ACHN (cell line): ENCODE results near the gene GAL3ST2.
A peak's percentile ranks its signal among the peaks of the same experiment; 100 is the strongest.
"Not testable (repeated sequence)": the region's sequence is repeated elsewhere in the genome, so short reads cannot be mapped to it uniquely, and the experiment has no call there.

Experiments used
- DNase-seq: peaks from one replicate; pipeline ENCODE4 v3.0.0-alpha.2; 2015
- in situ Hi-C: cut with HindIII; loops from 2 replicates; pipeline ENCODE4 v1.10.0; 2017; ENCODE audit warnings: low sequenced_read_pairs, low pct_ligation_motif_present, low pct_unique_long_range_greater_than_20kb

GAL3ST2 gene

GRCh38 chr2:241744028-241744754 lies 32.4 kb upstream of the GAL3ST2 start:
- no peak for DNase-seq
- in situ Hi-C loops, result no loop called here

- in situ Hi-C loops, result no loop called here
- no peak for DNase-seq
These were observed 31.3 kb upstream of the GAL3ST2 start for GRCh38 chr2:241745276-241745675.

GRCh38 chr2:241746084-241746483 lies 30.5 kb upstream of the GAL3ST2 start:
- no peak for DNase-seq
- in situ Hi-C loops, result no loop called here

- DNase-seq, result no peak
- in situ Hi-C loops, result no loop called here
These were observed 28.0 kb upstream of the GAL3ST2 start for GRCh38 chr2:241748468-241749256.

GRCh38 chr2:241750076-241750840 lies 26.4 kb upstream of the GAL3ST2 start:
- no peak for DNase-seq
- in situ Hi-C loops, result no loop called here

- in situ Hi-C loops, result no loop called here
- no peak for DNase-seq
These were observed 25.5 kb upstream of the GAL3ST2 start for GRCh38 chr2:241751152-241751551.

GRCh38 chr2:241751776-241752175 lies 24.8 kb upstream of the GAL3ST2 start:
- in situ Hi-C loops, result no loop called here
- no peak for DNase-seq

- in situ Hi-C loops, result no loop called here
- DNase-seq, result no peak
These were observed 24.4 kb upstream of the GAL3ST2 start for GRCh38 chr2:241752253-241752652.

- in situ Hi-C loops, result no loop called here
- no peak for DNase-seq
These were observed 23.8 kb upstream of the GAL3ST2 start for GRCh38 chr2:241752689-241753276.

- in situ Hi-C loops, result no loop called here
- DNase-seq, result no peak
These were observed 23.1 kb upstream of the GAL3ST2 start for GRCh38 chr2:241753493-241753892.

- in situ Hi-C loops, result no loop called here
- DNase-seq, result no peak
These were observed 22.6 kb upstream of the GAL3ST2 start for GRCh38 chr2:241754042-241754441.

GRCh38 chr2:241755166-241755565 lies 21.5 kb upstream of the GAL3ST2 start:
- in situ Hi-C loops, result no loop called here
- DNase-seq, result no peak

- in situ Hi-C loops, result no loop called here
These were observed 20.8 kb upstream of the GAL3ST2 start for GRCh38 chr2:241755777-241756176.

GRCh38 chr2:241759067-241759807 lies 17.4 kb upstream of the GAL3ST2 start:
- in situ Hi-C loops, result no loop called here

More at GRCh38 chr2:241755777-241756176, 20.8 kb upstream of the GAL3ST2 start:
- no peak for DNase-seq

GRCh38 chr2:241759893-241760292 lies 16.7 kb upstream of the GAL3ST2 start:
- DNase-seq, in situ Hi-C loops: not testable (repeated sequence)

More at GRCh38 chr2:241759067-241759807, 17.4 kb upstream of the GAL3ST2 start:
- DNase-seq, result no peak

GRCh38 chr2:241760301-241760771 lies 16.3 kb upstream of the GAL3ST2 start:
- in situ Hi-C loops, result no loop called here

GRCh38 chr2:241762321-241762932 lies 14.2 kb upstream of the GAL3ST2 start:
- in situ Hi-C loops, result no loop called here
- DNase-seq, result no peak

More at GRCh38 chr2:241760301-241760771, 16.3 kb upstream of the GAL3ST2 start:
- DNase-seq, result peak; percentile 13
